IMR-90 (cell line): ENCODE measurements around the gene AKAP12. TPM values are rescaled to one million over a fixed set of nuclear protein-coding genes. Genes with fewer than 3 reads are reported as not detected.

Experiments
- ATAC-seq: fragments of 200-7000 bp; cut with Tn5 transposase; 2 replicates; pipeline ENCODE4 v1.9.1; 2020; ENCODE audit warnings: low read depth, mild to moderate bottlenecking, moderate library complexity
- BruUV-seq: library from RNA; stranded (reverse); fragments of 400-500 nt; replicated peaks from 2 replicates; lab custom pipeline; 2021; lab: Mats Ljungman, UMichigan
- CTCF ChIA-PET: fragments of 300-600 bp; formaldehyde crosslinking; extraction: SDS; loops from one replicate; lab custom pipeline; 2021; ENCODE audit warnings: antibody characterized with exemption; lab: Yijun Ruan, JAX
- POLR2A ChIA-PET: fragments of 300-600 bp; sonication (Branson Sonifier 250); formaldehyde crosslinking; loops from one replicate; lab custom pipeline; 2022; ENCODE audit warnings: antibody characterized with exemption; ENCODE audit not compliant: unreplicated experiment; lab: Charles Lee
- DNase-seq: peaks from one replicate; pipeline ENCODE4 v3.0.0; 2013
- H2AFZ ChIP-seq: replicated peaks from 2 replicates; pipeline ENCODE3; 2013; ENCODE audit warnings: low read length, mild to moderate bottlenecking; ENCODE audit not compliant: poor library complexity
- H2AK5ac ChIP-seq: 2 replicates; pipeline ENCODE4 v1.6.1; 2013; ENCODE audit warnings: low read depth, low read length, inconsistent platforms
- H2AK9ac ChIP-seq: replicated peaks from 2 replicates; pipeline ENCODE3; 2013; ENCODE audit warnings: mild to moderate bottlenecking, low read depth, low read length, moderate library complexity; ENCODE audit not compliant: poor library complexity
- H2BK120ac ChIP-seq: 2 replicates; pipeline ENCODE4 v1.6.1; 2013; ENCODE audit warnings: low read depth, low read length, inconsistent platforms
- H2BK15ac ChIP-seq: 3 replicates; pipeline ENCODE4 v1.6.1; 2013; ENCODE audit warnings: low read depth, low read length, inconsistent platforms
- H2BK20ac ChIP-seq: 2 replicates; pipeline ENCODE4 v1.6.1; 2013; ENCODE audit warnings: low read depth, mild to moderate bottlenecking, inconsistent platforms, low read length, moderate library complexity
- H2BK5ac ChIP-seq: 2 replicates; pipeline ENCODE4 v1.6.1; 2013; ENCODE audit warnings: mild to moderate bottlenecking, low read depth, low read length, inconsistent platforms; ENCODE audit not compliant: poor library complexity, severe bottlenecking
- H3K14ac ChIP-seq: replicated peaks from 2 replicates; pipeline ENCODE4 v1.6.1; 2013; ENCODE audit warnings: low read depth, low read length, inconsistent platforms
- H3K18ac ChIP-seq: 2 replicates; pipeline ENCODE4 v1.6.1; 2013; ENCODE audit warnings: low read depth, low read length, control low read depth
- H3K23ac ChIP-seq: 2 replicates; pipeline ENCODE4 v1.6.1; 2013; ENCODE audit warnings: low read depth, low read length, inconsistent platforms
- H3K27ac ChIP-seq: 2 replicates; pipeline ENCODE4 v1.5.1; 2013; ENCODE audit warnings: mild to moderate bottlenecking, control low read depth, low read length; ENCODE audit not compliant: insufficient read depth
- H3K27me3 ChIP-seq: 2 replicates; pipeline ENCODE4 v1.6.1; 2013; ENCODE audit warnings: low read length; ENCODE audit not compliant: control insufficient read depth, insufficient read depth
- H3K36me3 ChIP-seq: 2 replicates; pipeline ENCODE4 v1.6.1; 2013; ENCODE audit warnings: low read length, mixed read lengths; ENCODE audit not compliant: control insufficient read depth, insufficient read depth
- H3K4ac ChIP-seq: 2 replicates; pipeline ENCODE4 v1.6.1; 2013; ENCODE audit warnings: low read depth, low read length, inconsistent platforms
- H3K4me1 ChIP-seq: 2 replicates; pipeline ENCODE4 v1.6.1; 2013; ENCODE audit warnings: low read length, mixed read lengths; ENCODE audit not compliant: control insufficient read depth, insufficient read depth
- H3K4me2 ChIP-seq: 2 replicates; pipeline ENCODE4 v1.6.1; 2013; ENCODE audit warnings: low read depth, mild to moderate bottlenecking, control low read depth, low read length, moderate library complexity
- H3K4me3 ChIP-seq: 2 replicates; pipeline ENCODE4 v1.5.1; 2013; ENCODE audit warnings: low read depth, mild to moderate bottlenecking, control low read depth, low read length, moderate library complexity; ENCODE audit not compliant: insufficient read depth
- H3K56ac ChIP-seq: 2 replicates; pipeline ENCODE4 v1.6.1; 2013; ENCODE audit warnings: low read length, inconsistent platforms; ENCODE audit not compliant: insufficient read depth; ENCODE audit errors: extremely low read depth
- H3K79me1 ChIP-seq, 2 experiments: 2 replicates each; pipeline ENCODE4 v1.6.1; 2013; ENCODE audit warnings: low read length in 2 of 2, inconsistent platforms in 1 of 2, low read depth in 1 of 2
- H3K9ac ChIP-seq: 2 replicates; pipeline ENCODE4 v1.6.1; 2013; ENCODE audit warnings: low read depth, low read length, control low read depth
- H3K9me1 ChIP-seq: 2 replicates; pipeline ENCODE4 v1.6.1; 2013; ENCODE audit warnings: low read length, inconsistent platforms; ENCODE audit not compliant: insufficient read depth
- H3K9me3 ChIP-seq: 2 replicates; pipeline ENCODE4 v1.6.1; 2013; ENCODE audit warnings: low read length; ENCODE audit not compliant: control insufficient read depth, insufficient read depth
- H4K20me1 ChIP-seq: 2 replicates; pipeline ENCODE4 v1.6.1; 2013; ENCODE audit warnings: low read length, inconsistent platforms; ENCODE audit not compliant: insufficient read depth
- H4K5ac ChIP-seq: 2 replicates; pipeline ENCODE4 v1.6.1; 2013; ENCODE audit warnings: mild to moderate bottlenecking, low read depth, low read length, control low read depth
- H4K8ac ChIP-seq, 2 experiments: 2 replicates each; pipeline ENCODE4 v1.6.1; 2013; ENCODE audit warnings: low read depth in 2 of 2, low read length in 2 of 2, control low read depth in 1 of 2, inconsistent platforms in 1 of 2
- H4K91ac ChIP-seq: 2 replicates; pipeline ENCODE4 v1.6.1; 2013; ENCODE audit warnings: low read depth, low read length, inconsistent platforms; ENCODE audit not compliant: insufficient read depth
- BHLHE40 ChIP-seq: fragments of 150-350 bp; IDR thresholded peaks from 2 replicates; pipeline ENCODE4 v1.6.1; 2016; ENCODE audit warnings: mild to moderate bottlenecking, low read depth, low read length
- MXI1 ChIP-seq: IDR thresholded peaks from 2 replicates; pipeline ENCODE4 v1.6.1; 2012; ENCODE audit warnings: low read depth, mild to moderate bottlenecking, low read length, moderate library complexity, borderline replicate concordance
- WGBS, 2 experiments: methylation state at CpG; one replicate each; pipeline versions ENCODE4 v1.1.5 to v1.1.7; 2013; ENCODE audit warnings: missing lambda C conversion rate in 2 of 2; ENCODE audit not compliant: insufficient read length in 1 of 2; ENCODE audit errors: extremely low coverage in 2 of 2; 5-methylcytosine and 5-hydroxymethylcytosine counted together
- dilution Hi-C: fragments of 300-500 bp; cut with HindIII; formaldehyde crosslinking; loops from one replicate; pipeline ENCODE4 v1.14.3; 2018; ENCODE audit warnings: low sequenced_read_pairs; ENCODE audit not compliant: unreplicated experiment
- in situ Hi-C: fragments of 300-500 bp; cut with MboI; formaldehyde crosslinking; loops from 3 replicates; pipeline ENCODE4 v1.14.3; 2019; ENCODE audit warnings: low sequenced_read_pairs, inconsistent platforms, mixed read lengths
- intact Hi-C: fragments of 100-400 bp; cut with micrococcal nuclease; formaldehyde crosslinking; loops from 2 replicates; pipeline ENCODE4 v1.10.0; 2022
- polyA plus RNA-seq, 3 experiments: library from polyadenylated mRNA; depleted of rRNA; stranded (reverse); fragments of >200 nt; gene quantifications; 2 replicates each; pipeline ENCODE4 v1.2.3, GENCODE V29; 2012; ENCODE audit warnings: low replicate concordance in 1 of 3
- total RNA-seq: library from RNA; depleted of rRNA; stranded (reverse); fragments of >200 nt; gene quantifications from 2 replicates; pipeline ENCODE4 v1.2.3, GENCODE V29; 2012

Gene AKAP12
- total and polyA plus RNA-seq, 2 of the 4 experiments (the other 2 are of a cell fraction), result 56.0 to 118 TPM

GRCh38 chr6:151230277-151230577, 9.5 kb upstream of the AKAP12 start:
- in situ Hi-C loops, result no loop called here
- no peak overlapping the region for H3K14ac ChIP-seq
- no peaks in the 10 kb centered on the region for H3K36me3 ChIP-seq
- no peak overlapping the region for H3K4me2 ChIP-seq
- intact Hi-C loops, result no loop called here
- no peak overlapping the region for H4K5ac ChIP-seq
- no peak overlapping the region for H3K18ac ChIP-seq
- POLR2A ChIA-PET, result no interaction called here
- no peak overlapping the region for H3K9ac ChIP-seq
- no peak overlapping the region for H2BK5ac ChIP-seq
- no peak overlapping the region for H3K4ac ChIP-seq
- no peak overlapping the region for H3K23ac ChIP-seq
- H3K9me1 ChIP-seq, result no peaks in the 10 kb centered on the region
- H3K9me3 ChIP-seq, result no peaks in the 10 kb centered on the region
- no peak overlapping the region for H3K27ac ChIP-seq
- no peak overlapping the region for H4K91ac ChIP-seq
- no peaks in the 10 kb centered on the region for H3K4me1 ChIP-seq
- ATAC-seq (no peak), DNase-seq (no peak)
- H2BK15ac ChIP-seq, result no peak overlapping the region
- H4K8ac ChIP-seq, result no peak overlapping the region
- no peak overlapping the region for H2BK20ac ChIP-seq
- H3K27me3 ChIP-seq, result peaks cover 10% of the 10 kb centered on the region
- H4K20me1 ChIP-seq, result no peaks in the 10 kb centered on the region
- no peak overlapping the region for H3K4me3 ChIP-seq
- TF ChIP-seq MXI1 (no peak), BHLHE40 (no peak)
- no TSS peak for BruUV-seq
- no peak overlapping the region for H3K56ac ChIP-seq
- H3K79me1 ChIP-seq, result no peaks in the 10 kb centered on the region
- no peak overlapping the region for H2AK9ac ChIP-seq
- dilution Hi-C loops, result no loop called here
- 90% methylated on average over 2 of the region's 4 CpGs; no CpG with 5 or more reads in 1 of the 2 experiments for WGBS, 2 experiments
- no peak overlapping the region for H2BK120ac ChIP-seq
- no peak overlapping the region for H2AK5ac ChIP-seq
- H2AFZ ChIP-seq, result no peak overlapping the region
- CTCF ChIA-PET, result interaction anchor here (0.6 kb wide), 1 partner anchor 12 kb away, joined by 3 read pairs; no protein-coding TSS in a partner anchor
